KOPT-K1 (cell line): ENCODE results near the gene MPZ.
"Not testable (repeated sequence)": the region's sequence is repeated elsewhere in the genome, so short reads cannot be mapped to it uniquely, and the experiment has no call there.

Source experiments
- H3K27ac ChIP-seq: fragments of 200-600 bp; sonication (generic); 2 replicates; pipeline ENCODE4 v1.5.1; 2016; ENCODE audit warnings: antibody characterized with exemption, mild to moderate bottlenecking, low read depth, low read length; ENCODE audit not compliant: poor library complexity, severe bottlenecking
- H3K36me3 ChIP-seq: fragments of 200-600 bp; sonication (generic); 2 replicates; pipeline ENCODE4 v1.5.1; 2017; ENCODE audit warnings: antibody characterized with exemption, mild to moderate bottlenecking, low read length, moderate library complexity; ENCODE audit not compliant: insufficient read depth
- H3K9me3 ChIP-seq: fragments of 200-600 bp; sonication (generic); 2 replicates; pipeline ENCODE4 v1.5.1; 2017; ENCODE audit warnings: antibody characterized with exemption, low read length, mild to moderate bottlenecking; ENCODE audit not compliant: insufficient read depth, poor library complexity, severe bottlenecking

MPZ gene

DNA sequence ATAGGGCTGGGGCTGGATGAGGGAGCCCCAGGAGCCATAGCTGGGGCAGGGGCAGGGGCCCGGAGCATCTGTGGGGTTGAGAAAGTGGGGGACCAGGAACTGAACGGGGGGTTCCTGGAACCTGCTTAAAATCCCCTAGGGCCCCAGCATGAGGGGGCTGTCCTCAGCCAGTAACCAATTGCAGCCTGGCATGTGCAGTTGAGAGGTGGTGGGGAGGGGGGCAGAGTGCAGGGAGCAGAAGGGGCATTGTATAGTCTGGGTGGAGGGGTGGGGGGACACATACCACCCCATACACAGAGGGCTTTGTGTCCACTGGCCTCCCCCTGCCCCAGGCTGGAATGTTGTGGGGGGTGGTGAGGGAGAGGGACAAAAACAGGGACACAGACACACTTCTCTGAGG, at the start of gene MPZ:
Gene MPZ, minus strand, starts transcription at position 101 of the 400 bp plus-strand sequence. Its CDS starts 63 bp downstream, at position 38.
- H3K9me3 ChIP-seq: no peaks in the 10 kb centered on the region
- no peak within 1 kb of the TSS for H3K27ac ChIP-seq
- no peaks in the 10 kb centered on the region for H3K36me3 ChIP-seq

DNA sequence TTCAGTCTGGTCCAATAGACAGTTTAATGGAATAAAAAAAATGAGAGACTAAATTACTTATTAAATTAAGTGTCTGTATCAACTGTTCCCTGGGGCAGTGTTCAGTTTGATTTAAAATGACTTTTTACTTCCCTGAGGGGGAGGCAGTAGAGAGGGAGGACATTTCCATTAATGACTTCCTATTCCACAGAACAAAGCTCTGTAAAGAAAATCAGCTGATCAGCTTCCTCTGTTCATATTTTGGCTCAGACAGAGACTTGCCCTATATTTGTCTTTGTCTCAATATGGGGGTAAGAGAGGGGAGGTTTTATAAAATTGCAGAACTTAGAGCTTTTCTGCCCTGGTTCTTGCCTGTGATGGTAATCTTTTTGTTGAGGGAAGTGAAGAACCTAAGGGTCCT, 49.5 kb upstream of the MPZ start:
- H3K27ac ChIP-seq: no peak overlapping the region
- no peaks in the 10 kb centered on the region for H3K9me3 ChIP-seq
- peaks cover 44% of the 10 kb centered on the region for H3K36me3 ChIP-seq

DNA sequence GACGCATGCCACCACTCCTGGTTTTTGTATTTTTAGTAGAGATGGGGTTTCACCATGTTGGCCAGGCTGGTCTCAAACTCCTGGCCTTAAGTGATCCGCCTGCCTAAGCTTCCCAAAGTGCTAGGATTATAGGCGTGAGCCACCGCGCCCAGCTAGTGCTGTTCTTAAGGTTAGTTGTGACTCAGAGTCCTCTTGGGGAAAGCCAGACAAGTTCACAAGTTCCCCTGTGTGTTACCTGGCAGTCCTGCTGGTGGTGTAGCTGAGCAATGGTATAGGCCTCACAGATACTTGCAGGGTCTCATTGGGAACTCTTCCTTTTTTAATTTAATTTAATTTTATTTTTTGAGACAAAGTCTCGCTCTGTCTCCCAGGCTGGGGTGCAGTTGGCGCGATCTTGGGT, 47.3 kb upstream of the MPZ start:
- peaks cover 31% of the 10 kb centered on the region for H3K36me3 ChIP-seq
- H3K9me3 ChIP-seq: no peaks in the 10 kb centered on the region
- H3K27ac ChIP-seq: no peak overlapping the region

DNA sequence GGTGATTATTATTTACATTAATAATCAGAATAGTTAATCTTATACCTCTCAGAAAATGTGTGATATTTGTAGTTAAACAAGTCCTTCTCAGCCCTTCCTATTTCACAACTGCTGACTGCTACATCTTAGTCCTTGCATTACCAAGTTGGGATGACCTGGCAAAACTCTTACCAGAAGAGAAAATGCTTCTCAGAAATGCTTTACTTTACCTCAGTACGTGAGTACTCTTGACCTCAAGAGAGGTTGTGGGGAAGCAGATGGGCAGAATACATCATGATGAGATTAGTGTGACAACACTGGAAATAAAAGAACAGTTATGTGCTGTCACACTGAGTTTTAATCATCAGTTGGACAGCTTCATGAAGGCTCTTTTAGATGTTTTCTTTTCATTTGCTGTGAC, 41.7 kb upstream of the MPZ start:
- no peak overlapping the region for H3K27ac ChIP-seq
- H3K9me3 ChIP-seq: no peaks in the 10 kb centered on the region
- peaks cover 12% of the 10 kb centered on the region for H3K36me3 ChIP-seq

DNA sequence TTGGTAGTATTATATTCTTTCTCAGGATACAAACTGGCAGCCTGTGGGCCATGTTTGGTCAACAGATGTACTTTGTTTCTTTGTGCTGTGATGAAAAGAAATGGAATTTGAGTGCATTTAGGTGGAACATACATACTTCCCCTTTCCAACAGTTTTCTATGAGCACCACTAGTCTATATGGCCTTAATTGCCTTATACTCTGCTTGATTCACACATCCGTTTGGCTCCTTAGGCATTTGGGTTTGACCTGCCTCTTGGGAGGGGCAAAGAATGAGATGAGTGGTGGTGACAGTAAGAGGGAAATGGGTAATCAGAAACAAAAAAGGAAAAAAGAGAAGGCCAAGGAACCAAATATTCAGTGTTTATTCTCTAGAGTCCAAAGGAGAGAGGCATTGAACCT, 40.9 kb upstream of the MPZ start:
- Histone ChIP-seq H3K36me3 (peaks cover 19% of the 10 kb centered on the region), H3K9me3 (no peaks in the 10 kb centered on the region), H3K27ac (no peak overlapping the region)

DNA sequence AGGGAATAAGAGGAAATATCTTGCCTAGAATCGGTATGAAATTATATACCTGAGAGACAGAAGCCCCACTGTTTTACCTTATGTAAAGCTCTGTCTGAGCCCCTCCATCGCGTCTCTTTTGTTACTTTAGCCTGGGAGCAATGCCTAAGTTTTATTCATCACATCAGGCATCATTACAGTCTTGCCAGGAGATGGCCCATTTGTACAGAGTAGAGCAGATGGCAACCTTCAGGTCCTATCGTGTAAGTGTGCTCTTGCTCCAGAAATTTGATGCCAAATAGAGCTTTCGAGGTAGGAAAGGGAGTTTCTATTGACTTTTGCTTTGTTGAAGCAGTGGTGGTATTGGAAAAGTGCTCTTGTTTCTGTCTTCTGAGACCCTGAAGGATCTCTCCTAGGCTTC, 33.1 kb upstream of the MPZ start:
- Histone ChIP-seq H3K9me3 (no peaks in the 10 kb centered on the region), H3K27ac (no peak overlapping the region), H3K36me3 (peaks cover 82% of the 10 kb centered on the region)

DNA sequence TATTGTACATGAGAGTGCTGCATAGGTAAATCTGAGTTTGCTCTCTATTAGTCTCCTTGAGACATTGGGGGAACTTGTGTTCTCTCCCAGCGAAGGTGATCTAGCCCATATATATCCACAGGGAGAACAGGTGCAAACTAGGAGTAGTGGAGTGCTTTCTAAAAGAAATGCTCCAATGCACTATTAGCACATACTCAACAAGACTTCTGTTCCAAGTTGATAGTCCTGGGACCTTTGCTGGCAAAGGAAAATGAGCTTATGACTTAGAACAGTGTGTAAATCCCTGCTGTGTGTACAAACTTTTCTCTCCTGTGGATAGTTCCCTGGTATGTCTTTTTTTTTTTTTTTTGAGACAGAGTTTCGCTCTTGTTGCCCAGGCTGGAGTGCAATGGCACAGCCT, 32.4 kb upstream of the MPZ start:
- Histone ChIP-seq H3K27ac (no peak overlapping the region), H3K36me3 (peaks cover 87% of the 10 kb centered on the region), H3K9me3 (no peaks in the 10 kb centered on the region)

DNA sequence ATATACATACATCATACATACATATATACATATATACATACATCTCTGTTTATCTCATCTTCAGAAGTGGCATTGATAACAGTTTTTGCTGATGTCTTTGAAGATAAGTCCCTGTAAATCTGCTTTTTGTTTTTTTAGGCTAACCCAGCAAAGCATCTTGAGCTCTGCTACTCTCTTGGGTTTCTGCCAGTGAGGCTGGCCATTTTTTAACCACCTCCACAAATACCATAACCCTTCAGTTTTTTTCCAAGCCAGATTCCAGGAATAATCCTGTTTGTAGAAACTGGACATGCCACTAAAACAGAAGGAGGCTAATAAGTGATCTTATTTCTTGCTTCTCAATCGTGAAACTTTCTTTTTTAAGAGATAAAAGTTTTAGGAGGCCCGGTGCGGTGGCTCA, 26.0 kb upstream of the MPZ start:
- no peaks in the 10 kb centered on the region for H3K9me3 ChIP-seq
- peaks cover 93% of the 10 kb centered on the region for H3K36me3 ChIP-seq
- H3K27ac ChIP-seq: no peak overlapping the region

DNA sequence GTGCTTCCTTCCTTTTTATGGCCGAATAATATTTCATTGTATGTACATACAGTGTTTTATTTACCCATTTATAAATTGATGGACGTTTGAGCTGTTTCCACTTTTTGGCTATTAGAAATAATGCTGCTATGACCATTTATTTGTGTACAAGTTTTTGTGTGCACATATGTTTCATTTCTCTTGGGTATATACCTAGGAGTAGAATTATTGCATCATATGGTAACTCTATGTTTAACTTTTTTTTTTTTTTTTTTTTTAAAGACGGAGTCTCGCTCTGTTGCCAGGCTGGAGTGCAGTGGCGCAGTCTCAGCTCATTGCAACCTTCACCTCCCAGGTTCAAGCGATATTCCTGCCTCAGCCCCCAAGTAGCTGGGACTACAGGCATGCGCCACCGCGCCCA, 23.4 kb upstream of the MPZ start:
- H3K27ac ChIP-seq: no peak overlapping the region
- H3K36me3 ChIP-seq: peaks cover 96% of the 10 kb centered on the region
- no peaks in the 10 kb centered on the region for H3K9me3 ChIP-seq

DNA sequence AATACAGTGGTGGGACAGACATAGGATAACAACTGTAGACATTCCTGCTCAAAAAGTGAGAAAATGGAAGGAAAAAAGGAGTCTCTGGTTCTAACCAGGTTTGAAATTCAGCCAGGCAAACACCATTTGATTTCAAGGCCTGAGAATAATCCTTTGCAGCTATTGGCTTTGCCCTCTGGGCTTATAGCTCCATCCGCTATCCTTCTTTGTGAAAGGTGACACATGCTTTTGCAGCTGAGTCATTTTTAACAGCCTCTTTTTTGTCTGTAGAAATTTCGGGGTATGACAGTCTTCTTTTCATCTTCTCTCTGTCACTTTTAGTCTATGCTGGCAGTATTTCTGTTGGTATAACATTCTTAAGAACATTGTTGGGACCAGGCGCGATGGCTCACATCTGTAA, 20.6 kb upstream of the MPZ start:
- Histone ChIP-seq H3K36me3 (peaks cover 91% of the 10 kb centered on the region), H3K27ac (no peak overlapping the region), H3K9me3 (no peaks in the 10 kb centered on the region)

DNA sequence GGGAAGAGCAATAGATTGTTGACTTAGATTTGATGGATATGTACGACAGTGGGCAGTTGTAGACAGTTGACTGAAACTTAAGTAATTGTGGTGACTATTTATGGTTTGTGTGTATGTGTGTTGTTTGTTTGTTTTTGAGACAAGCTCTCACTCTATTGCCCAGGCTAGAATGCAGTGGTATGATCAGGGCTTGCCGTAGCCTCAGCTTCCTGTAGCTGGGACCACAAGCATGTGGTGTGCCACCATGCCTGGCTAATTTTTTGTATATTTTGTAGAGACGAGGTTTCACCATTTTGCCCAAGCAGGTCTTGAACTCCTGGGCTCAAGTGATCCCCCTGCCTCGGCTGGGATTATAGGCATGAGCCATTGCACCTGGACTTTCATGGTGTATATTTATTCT, 14.3 kb upstream of the MPZ start:
- Histone ChIP-seq H3K36me3 (peaks cover 47% of the 10 kb centered on the region), H3K27ac (no peak overlapping the region), H3K9me3 (no peaks in the 10 kb centered on the region)

DNA sequence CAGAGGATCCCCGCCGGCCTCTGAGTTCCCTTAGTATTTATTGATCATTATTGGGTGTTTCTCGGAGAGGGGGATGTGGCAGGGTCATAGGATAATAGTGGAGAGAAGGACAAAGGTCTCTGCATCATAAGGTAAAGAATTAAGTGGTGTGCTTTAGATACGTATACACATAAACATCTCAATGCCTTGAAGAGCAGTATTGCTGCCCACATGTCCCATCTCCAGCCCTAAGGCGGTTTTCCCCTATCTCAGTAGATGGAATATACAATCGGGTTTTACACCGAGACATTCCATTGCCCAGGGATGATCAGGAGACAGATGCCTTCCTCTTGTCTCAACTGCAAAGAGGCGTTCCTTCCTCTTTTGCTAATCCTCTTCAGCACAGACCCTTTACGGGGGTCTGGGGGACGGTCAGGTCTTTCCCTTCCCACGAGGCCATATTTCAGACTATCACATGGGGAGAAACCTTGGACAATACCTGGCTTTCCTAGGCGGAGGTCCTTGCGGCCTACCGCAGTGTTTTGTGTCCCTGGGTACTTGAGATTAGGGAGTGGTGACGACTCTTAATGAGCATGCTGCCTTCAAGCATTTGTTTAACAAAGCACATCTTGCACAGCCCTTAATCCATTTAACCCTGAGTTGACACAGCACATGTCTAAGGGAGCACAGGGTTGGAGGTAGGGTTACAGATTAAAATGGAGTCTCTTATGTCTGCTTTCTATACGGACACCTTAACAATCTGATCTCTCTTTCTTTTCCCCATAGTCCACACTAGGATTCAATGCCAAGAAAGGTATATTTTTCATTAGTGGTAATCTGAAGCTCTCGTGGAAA, 6.3 kb upstream of the MPZ start:
- H3K36me3 ChIP-seq, H3K27ac ChIP-seq, H3K9me3 ChIP-seq: not testable (repeated sequence)

DNA sequence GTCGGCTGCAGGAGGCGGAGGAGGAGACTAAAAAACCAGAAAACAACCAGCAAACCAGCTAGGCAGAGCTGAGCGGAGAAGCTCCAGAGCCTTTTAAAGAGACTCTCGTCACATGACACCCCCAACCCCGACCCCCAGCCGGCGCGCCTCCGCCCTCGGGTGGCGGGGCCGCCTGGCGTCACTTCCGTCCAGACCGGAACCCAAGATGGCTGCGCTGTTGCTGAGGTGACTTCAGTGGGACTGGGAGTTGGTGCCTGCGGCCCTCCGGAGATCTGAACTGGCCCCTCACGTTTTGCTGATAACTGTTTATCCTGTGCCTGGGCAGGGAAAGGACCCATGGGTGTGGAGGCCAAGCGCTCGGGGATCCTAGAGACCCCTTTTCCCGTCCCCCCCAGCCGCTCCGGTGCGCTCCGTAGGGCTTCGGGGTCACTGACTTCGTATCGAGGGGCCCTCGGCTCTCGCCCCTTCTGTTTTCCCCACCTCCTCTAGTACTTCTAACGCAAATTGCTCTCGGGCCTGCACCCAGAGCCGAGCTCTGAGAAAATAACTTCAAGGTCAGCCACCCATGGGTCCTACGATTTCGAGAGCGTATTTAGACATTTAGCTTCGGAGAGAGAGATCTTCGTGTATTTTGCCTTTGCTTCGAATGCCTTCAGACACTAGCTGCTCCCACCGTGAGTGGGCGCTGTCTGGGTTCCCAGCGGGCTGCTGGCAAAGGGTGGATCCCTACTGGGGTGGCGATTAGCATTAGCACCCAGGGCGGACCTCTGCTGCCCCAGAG, 4.6 kb upstream of the MPZ start, which contains the start of gene SDHC:
Gene SDHC, plus strand, starts transcription at position 181 of the 781 bp plus-strand sequence. Its CDS starts 25 bp downstream, at position 206.
- Histone ChIP-seq H3K36me3 (peaks cover 2% of the 10 kb centered on the region; the same call in 1 of the 2 replicates), H3K9me3 (no peaks in the 10 kb centered on the region), H3K27ac (peak within 1 kb of the TSS; percentile 67)

DNA sequence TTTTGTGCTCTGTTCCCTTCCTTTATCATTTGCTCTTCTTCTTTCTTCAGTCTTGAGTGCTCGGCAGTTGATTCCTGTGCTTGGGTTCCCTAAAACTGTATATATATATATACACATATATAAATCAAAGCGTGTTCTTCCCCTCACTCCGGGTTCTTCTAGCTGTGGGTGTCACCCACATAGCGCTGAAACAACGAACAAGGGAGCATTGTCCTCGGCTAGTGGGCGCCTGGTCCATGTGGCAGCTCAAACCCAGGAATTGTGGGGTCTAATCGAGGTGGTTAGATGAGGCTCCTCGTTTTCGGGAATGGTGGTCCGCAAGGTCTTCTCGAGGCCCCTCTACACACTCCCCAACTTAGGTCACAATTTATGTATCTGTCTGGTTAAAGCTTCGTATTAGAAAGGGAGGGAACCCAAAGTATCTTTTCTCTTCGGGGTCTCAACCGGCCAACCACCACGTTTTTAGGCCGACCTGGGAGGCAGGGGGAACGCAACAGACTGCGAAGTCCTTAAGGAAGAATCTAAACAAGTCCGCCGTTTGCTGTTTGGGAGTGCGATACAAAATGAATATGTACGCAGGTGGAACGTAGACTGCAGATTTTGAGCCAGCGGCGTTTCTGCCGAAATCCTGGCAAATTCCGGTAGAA, 3.9 kb upstream of the MPZ start:
- Histone ChIP-seq H3K36me3 (no peaks in the 10 kb centered on the region), H3K9me3 (no peaks in the 10 kb centered on the region), H3K27ac (peak overlapping the region; percentile 67)

DNA sequence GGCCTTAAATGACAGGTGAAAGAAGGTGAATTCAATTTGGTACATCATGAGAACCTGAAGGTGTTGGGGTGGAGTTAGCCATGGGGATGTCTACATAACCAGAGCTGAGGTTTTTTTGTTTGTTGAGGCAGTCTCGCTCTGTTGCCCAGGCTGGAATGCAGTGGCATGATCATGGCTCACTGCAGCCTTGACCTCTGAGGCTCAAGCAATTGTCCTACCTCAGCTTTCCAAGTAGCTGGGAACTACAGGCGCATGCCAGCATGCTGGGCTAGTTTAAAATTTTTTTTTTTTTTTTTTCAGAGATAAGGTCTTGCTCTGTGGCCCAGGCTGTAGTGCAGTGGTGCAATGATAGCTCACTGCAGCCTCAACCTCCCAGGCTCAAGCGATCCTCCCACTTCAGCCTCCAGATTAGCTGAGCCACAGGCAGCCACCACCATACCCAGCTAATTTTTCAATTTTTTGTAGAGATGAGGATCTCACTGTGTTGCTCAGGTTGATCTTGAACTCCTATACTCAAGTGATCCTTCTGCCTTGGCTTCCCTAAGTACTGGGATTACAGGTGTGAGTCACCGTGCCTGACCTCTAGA, 1.9 kb upstream of the MPZ start:
- no peaks in the 10 kb centered on the region for H3K36me3 ChIP-seq
- no peak overlapping the region for H3K27ac ChIP-seq
- H3K9me3 ChIP-seq: no peaks in the 10 kb centered on the region
